Ectodermal cell (in vitro differentiated cells): ENCODE measurements around the gene ALDH1L1.
"Not testable (repeated sequence)": the region's sequence is repeated elsewhere in the genome, so short reads cannot be mapped to it uniquely, and the experiment has no call there.

Source experiments
- H3K27ac ChIP-seq: 2 replicates; pipeline ENCODE4 v1.7.0; 2013; ENCODE audit warnings: mild to moderate bottlenecking, low read depth, low read length; ENCODE audit not compliant: insufficient read depth, poor library complexity, severe bottlenecking
- H3K27me3 ChIP-seq: 2 replicates; pipeline ENCODE4 v1.7.0; 2013; ENCODE audit warnings: mild to moderate bottlenecking, low read length; ENCODE audit not compliant: insufficient read depth, control insufficient read depth, poor library complexity, severe bottlenecking
- H3K36me3 ChIP-seq: one replicate; pipeline ENCODE4 v1.7.0; 2013; ENCODE audit warnings: low read length; ENCODE audit not compliant: control insufficient read depth, insufficient read depth
- H3K4me1 ChIP-seq: one replicate; pipeline ENCODE4 v1.7.0; 2013; ENCODE audit warnings: low read length; ENCODE audit not compliant: control insufficient read depth, insufficient read depth
- H3K4me3 ChIP-seq: 2 replicates; pipeline ENCODE4 v1.7.0; 2013; ENCODE audit warnings: low read depth, low read length, control low read depth; ENCODE audit not compliant: insufficient read depth
- H3K9me3 ChIP-seq: 2 replicates; pipeline ENCODE4 v1.7.0; 2013; ENCODE audit warnings: mild to moderate bottlenecking, low read length, moderate library complexity; ENCODE audit not compliant: control insufficient read depth
- WGBS, 2 experiments: methylation state at CpG; one replicate each; pipeline ENCODE4 v1.1.7; 2013; ENCODE audit warnings: missing lambda C conversion rate in 2 of 2; 5-methylcytosine and 5-hydroxymethylcytosine counted together

Gene ALDH1L1

DNA sequence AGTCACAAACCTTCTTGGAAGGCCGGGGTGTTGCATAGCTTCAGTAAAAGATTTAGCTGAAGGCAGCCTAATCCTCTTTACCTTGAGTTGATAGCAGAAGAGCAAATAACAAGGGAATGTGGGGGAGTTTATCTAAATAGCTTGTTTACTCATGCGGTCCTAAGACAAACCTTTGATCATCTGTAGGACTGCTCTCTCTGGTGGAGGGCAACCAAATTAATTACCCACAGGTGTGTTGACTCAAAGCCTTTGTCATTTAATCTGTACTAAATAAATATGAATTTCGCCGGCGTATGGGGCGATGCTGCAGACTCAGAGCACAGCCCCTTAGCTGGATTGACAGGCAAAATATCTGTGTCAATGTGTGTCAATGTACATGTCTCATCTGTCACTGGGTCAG lies 113.7 kb downstream of the ALDH1L1 start:
- not testable (repeated sequence) for H3K4me3 ChIP-seq, H3K27ac ChIP-seq, H3K36me3 ChIP-seq, H3K27me3 ChIP-seq, H3K9me3 ChIP-seq, H3K4me1 ChIP-seq
- 87% methylated on average over 6 of the region's 6 CpGs for WGBS, 2 experiments

DNA sequence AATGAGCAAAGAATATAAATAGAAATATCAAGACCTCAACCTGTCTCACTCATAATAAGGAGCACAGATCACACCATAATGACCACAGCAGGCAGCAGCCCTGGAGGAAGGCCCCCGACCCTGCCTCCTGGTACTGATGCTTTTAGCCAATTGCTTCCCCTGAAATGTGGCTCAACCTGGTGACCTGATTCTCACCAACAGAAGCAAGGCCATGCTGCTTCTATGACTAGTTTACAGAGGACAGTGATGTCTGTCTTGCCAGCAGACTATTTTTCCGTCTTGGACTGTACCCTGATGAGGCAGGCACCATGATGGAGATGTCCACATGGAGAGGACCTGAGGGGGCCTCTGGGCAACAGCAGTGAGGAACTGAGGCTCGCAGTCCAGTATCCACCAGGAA lies 114.5 kb downstream of the ALDH1L1 start:
- no peaks in the 10 kb centered on the region for H3K27me3 ChIP-seq
- H3K27ac ChIP-seq: no peak overlapping the region
- H3K4me3 ChIP-seq: no peak overlapping the region
- no peaks in the 10 kb centered on the region for H3K9me3 ChIP-seq
- WGBS, 2 experiments: 90 to 91% methylated on average over 3 of the region's 3 CpGs
- no peaks in the 10 kb centered on the region for H3K36me3 ChIP-seq
- H3K4me1 ChIP-seq: peaks cover 4% of the 10 kb centered on the region

DNA sequence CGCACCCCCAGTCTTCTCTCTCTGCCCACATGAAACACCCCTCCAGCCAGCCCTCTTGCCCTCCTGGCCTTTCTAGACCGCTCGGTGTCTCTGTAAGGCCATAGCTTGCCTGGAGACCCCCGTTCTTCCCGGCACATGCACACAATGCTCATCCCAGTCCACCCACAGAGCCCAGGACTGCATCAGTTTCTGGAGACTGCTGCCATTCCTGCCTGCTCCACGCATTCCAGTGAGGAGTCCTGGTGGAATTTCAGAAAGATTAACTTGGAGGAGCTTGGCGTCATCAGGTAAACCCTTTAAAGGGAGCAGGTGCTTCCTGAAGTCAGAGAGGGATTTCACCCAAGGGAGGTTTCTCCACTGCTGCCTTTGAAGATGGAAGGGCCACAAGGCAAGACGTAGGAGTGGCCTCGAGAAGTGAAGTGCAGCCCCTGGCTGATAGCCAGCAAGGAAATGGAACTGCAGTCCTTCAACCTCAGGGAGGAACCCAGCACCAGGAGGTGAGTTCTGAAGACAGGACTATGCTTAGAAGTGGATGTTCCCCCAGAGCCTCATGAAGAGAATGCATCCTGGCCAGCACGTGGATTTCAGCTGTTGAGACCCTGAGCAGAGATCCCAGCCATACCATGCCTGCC lies 115.6 kb downstream of the ALDH1L1 start:
- H3K4me1 ChIP-seq: peaks cover 4% of the 10 kb centered on the region
- H3K27ac ChIP-seq: no peak overlapping the region
- no peaks in the 10 kb centered on the region for H3K27me3 ChIP-seq
- no peaks in the 10 kb centered on the region for H3K9me3 ChIP-seq
- WGBS, 2 experiments: 82 to 83% methylated on average over 10 of the region's 10 CpGs
- no peak overlapping the region for H3K4me3 ChIP-seq
- no peaks in the 10 kb centered on the region for H3K36me3 ChIP-seq

DNA sequence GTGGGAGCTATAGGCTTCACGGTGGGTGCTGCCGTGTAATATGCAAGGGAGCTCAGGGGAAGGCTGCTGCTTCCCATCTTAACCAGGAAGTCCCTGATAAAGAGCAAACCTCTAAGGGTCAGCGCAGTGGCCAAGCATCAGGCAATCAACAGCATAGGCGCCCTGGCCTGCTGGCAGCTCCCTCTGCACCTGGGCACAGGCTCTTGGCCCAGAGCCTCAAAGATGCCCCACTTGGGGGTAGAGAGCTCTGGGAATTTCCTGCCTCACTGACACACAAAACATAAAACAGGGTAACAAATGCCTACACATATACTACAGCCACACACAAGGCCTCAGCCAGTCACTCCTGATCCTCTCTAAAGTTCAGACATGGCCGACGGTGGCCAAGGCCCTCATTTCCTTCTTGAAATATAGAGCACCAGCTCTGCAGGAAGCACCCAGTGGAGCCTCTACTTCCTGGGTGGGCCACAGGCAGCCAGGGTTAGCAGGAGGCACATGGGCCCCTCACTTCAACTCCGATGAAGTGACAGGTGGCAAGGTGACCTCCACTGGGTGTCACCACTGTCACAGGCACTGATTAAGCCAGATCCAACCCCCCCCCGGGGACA lies 116.9 kb downstream of the ALDH1L1 start:
- H3K36me3 ChIP-seq: no peaks in the 10 kb centered on the region
- H3K4me3 ChIP-seq: no peak overlapping the region
- no peaks in the 10 kb centered on the region for H3K9me3 ChIP-seq
- H3K4me1 ChIP-seq: peaks cover 4% of the 10 kb centered on the region
- H3K27ac ChIP-seq: no peak overlapping the region
- H3K27me3 ChIP-seq: no peaks in the 10 kb centered on the region
- 94 to 97% methylated on average over 8 of the region's 8 CpGs for WGBS, 2 experiments

GRCh38 chr3:126061301-126062032 lies 118.9 kb downstream of the ALDH1L1 start:
- no peak overlapping the region for H3K4me3 ChIP-seq
- no peaks in the 10 kb centered on the region for H3K27me3 ChIP-seq
- H3K27ac ChIP-seq: no peak overlapping the region
- WGBS, 2 experiments: 81 to 86% methylated on average over 8 of the region's 8 CpGs
- peaks cover 4% of the 10 kb centered on the region for H3K4me1 ChIP-seq
- no peaks in the 10 kb centered on the region for H3K36me3 ChIP-seq
- no peaks in the 10 kb centered on the region for H3K9me3 ChIP-seq

- H3K9me3 ChIP-seq: no peaks in the 10 kb centered on the region
- no peaks in the 10 kb centered on the region for H3K27me3 ChIP-seq
- H3K4me1 ChIP-seq: peaks cover 4% of the 10 kb centered on the region
- H3K4me3 ChIP-seq: no peak overlapping the region
- 95 to 96% methylated on average over 7 of the region's 7 CpGs for WGBS, 2 experiments
- no peaks in the 10 kb centered on the region for H3K36me3 ChIP-seq
- H3K27ac ChIP-seq: no peak overlapping the region
These were observed 119.7 kb downstream of the ALDH1L1 start for GRCh38 chr3:126060613-126061145.

DNA sequence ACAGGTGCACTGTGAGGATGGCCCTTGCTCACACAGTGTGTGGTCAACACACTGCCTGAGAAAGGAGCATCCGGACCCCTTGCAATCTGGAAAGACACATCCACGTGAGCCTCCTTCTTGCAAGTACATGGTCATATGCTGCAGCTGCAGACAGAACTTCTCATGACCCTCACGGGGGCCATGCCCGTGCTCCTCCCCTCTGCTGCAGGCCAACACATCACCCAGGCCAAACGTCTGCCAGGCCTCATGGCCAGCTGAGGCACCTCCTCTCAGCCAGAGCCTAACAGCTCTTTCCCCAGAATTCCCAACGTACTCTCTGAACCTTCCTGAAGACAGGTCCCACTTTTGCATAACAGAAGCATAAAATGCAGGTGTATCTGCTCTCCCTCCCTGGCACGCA lies 121.7 kb downstream of the ALDH1L1 start:
- H3K36me3 ChIP-seq: no peaks in the 10 kb centered on the region
- peaks cover 4% of the 10 kb centered on the region for H3K4me1 ChIP-seq
- no peak overlapping the region for H3K4me3 ChIP-seq
- H3K27me3 ChIP-seq: no peaks in the 10 kb centered on the region
- WGBS, 2 experiments: 81 to 82% methylated on average over 7 of the region's 7 CpGs
- no peaks in the 10 kb centered on the region for H3K9me3 ChIP-seq
- H3K27ac ChIP-seq: no peak overlapping the region

- 96% methylated on average over 13 of the region's 13 CpGs for WGBS, 2 experiments
- Histone ChIP-seq H3K4me3 (no peak overlapping the region), H3K9me3 (no peaks in the 10 kb centered on the region), H3K27ac (no peak overlapping the region), H3K4me1 (peaks cover 4% of the 10 kb centered on the region), H3K36me3 (no peaks in the 10 kb centered on the region), H3K27me3 (no peaks in the 10 kb centered on the region)
These were observed 122.5 kb downstream of the ALDH1L1 start for GRCh38 chr3:126057936-126058335.

DNA sequence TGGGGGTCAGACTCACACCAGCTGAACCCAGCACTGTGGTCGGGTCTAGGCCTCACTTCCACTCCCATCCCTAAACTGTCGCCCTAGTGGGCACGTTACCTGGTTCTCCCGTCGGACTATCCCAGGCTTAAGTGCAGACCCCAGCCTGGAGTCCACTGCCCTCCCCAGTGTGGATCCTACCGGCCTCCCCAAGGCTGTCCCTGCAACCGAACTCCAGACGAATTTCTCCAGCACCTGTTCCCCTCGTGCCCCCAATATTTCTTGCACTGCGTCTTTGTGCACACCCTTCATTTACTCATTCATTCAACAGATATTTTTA lies 122.9 kb downstream of the ALDH1L1 start:
- Histone ChIP-seq H3K9me3 (no peaks in the 10 kb centered on the region), H3K4me3 (no peak overlapping the region), H3K27me3 (no peaks in the 10 kb centered on the region), H3K36me3 (no peaks in the 10 kb centered on the region), H3K4me1 (no peaks in the 10 kb centered on the region), H3K27ac (no peak overlapping the region)
- WGBS, 2 experiments: 84 to 85% methylated on average over 10 of the region's 10 CpGs

DNA sequence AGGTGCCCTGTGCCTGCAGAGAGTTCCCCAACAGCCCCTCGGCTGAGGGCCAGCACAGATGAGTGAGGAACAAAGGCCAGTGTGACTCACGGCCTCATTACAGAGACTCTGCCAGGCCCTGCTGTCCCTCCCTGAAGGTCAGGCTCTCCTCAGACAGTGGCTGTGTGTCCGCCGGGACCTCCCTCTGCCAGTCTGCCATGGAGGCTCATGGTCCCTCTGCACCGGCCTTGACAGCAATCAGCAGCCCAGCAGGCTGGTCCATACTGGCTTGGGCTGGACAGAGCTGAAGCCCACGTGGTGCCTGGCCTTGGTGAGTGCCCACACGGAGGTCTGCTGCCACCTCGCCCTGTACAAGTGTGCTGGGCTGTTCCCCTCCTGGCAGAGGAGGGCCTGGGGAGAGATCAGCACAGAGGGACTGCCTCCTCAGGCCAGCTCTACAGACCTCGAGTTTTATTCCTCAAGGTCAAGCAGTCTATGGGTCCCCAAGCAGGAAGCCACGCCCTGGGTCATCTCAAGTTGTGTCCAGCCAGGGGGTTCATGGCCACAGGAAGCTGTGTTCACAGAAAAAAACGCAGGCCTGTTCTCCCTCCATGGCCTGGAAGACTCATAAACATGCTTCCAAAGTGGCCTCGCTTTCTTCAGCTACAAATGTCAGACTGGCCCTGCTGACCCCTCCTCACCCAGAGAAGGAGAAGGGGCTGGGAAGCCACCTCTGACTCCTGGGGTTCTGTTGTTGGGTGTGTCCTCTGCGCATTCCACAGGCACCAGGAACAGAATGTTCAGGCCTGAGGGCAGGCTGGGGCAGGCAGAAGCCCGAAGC lies 123.5 kb downstream of the ALDH1L1 start:
- no peak overlapping the region for H3K27ac ChIP-seq
- H3K4me3 ChIP-seq: no peak overlapping the region
- WGBS, 2 experiments: 86 to 88% methylated on average over 14 of the region's 14 CpGs
- no peaks in the 10 kb centered on the region for H3K4me1 ChIP-seq
- H3K36me3 ChIP-seq: no peaks in the 10 kb centered on the region
- H3K9me3 ChIP-seq: no peaks in the 10 kb centered on the region
- H3K27me3 ChIP-seq: no peaks in the 10 kb centered on the region
